ENCODE measurements around the gene KRTAP4-12.
A peak's percentile ranks its signal among the peaks of the same experiment; 100 is the strongest.
"Not testable (repeated sequence)": the region's sequence is repeated elsewhere in the genome, so short reads cannot be mapped to it uniquely, and the experiment has no call there.

The KRTAP4-12 gene

DNA sequence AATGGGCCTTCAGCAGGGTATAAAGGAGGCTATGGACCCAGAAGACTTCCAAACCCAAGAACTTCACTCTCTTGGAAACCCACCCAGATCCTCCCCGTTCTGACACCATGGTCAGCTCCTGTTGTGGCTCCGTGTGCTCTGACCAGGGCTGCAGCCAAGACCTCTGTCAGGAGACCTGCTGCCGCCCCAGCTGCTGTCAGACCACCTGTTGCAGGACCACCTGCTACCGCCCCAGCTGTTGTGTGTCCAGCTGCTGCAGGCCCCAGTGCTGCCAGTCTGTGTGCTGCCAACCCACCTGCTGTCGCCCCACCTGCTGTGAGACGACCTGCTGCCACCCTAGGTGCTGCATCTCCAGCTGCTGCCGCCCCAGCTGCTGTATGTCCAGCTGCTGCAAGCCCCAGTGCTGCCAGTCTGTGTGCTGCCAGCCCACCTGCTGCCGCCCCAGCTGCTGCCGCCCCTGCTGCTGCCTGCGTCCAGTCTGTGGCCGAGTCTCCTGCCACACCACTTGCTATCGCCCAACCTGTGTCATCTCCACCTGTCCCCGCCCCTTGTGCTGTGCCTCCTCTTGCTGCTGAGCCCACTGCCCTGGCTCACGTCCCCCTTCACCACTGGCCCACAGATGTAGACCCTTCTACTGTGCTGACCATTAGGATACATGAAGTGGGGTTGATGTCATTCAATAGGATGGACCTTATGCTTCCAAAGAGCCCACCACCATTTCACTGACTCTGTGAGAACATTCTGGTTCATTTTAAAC is 39.7 kb downstream of the KRTAP4-12 start, which contains the start of gene KRTAP4-7:
Gene KRTAP4-7 (plus strand): TSS at position 51 of the 757 bp plus-strand sequence. CDS start 57 bp downstream, at position 108.
- not testable (repeated sequence) for DNase-seq

- not testable (repeated sequence) for DNase-seq
These were observed 40.6 kb downstream of the KRTAP4-12 start for GRCh38 chr17:41083427-41083826.

GRCh38 chr17:41082626-41083025 is 41.4 kb downstream of the KRTAP4-12 start:
- no peak for DNase-seq

DNA sequence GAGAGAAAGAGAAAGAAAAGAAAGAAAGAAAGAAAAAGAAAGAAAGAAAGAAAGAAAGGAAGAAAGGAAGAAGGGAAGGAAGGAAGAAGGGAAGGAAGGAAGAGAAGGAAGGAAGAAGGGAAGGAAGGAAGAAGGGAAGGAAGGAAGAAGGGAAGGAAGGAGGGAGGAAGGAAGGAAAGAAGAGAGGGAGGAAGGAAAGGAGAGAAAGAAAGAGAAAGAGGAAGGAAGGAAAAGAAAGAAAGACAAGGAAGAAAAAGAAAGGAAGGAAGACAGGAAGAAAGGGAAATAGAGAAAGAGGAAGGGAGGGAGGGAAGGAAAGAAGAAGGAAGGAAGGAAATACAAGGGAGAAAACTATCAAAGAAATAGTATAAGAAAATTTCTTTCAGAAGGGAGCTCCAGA is 47.2 kb downstream of the KRTAP4-12 start:
- DNase-seq: no peak

- peak; percentile 6 for DNase-seq
These were observed 50.3 kb downstream of the KRTAP4-12 start for GRCh38 chr17:41073676-41074075.

Data from DMS79 (cell line).